Hematopoietic multipotent progenitor cell treated with erythropoietin and hydrocortisone succinate and interleukin-3 and kit ligand, for 8 days (in vitro differentiated cells): ENCODE results near the gene MRPL16.
"Not testable (repeated sequence)": the region's sequence is repeated elsewhere in the genome, so short reads cannot be mapped to it uniquely, and the experiment has no call there.

Experiments used
- DNase-seq: peaks from one replicate; pipeline ENCODE4 v3.0.0-alpha.2; 2015

MRPL16 gene

DNA sequence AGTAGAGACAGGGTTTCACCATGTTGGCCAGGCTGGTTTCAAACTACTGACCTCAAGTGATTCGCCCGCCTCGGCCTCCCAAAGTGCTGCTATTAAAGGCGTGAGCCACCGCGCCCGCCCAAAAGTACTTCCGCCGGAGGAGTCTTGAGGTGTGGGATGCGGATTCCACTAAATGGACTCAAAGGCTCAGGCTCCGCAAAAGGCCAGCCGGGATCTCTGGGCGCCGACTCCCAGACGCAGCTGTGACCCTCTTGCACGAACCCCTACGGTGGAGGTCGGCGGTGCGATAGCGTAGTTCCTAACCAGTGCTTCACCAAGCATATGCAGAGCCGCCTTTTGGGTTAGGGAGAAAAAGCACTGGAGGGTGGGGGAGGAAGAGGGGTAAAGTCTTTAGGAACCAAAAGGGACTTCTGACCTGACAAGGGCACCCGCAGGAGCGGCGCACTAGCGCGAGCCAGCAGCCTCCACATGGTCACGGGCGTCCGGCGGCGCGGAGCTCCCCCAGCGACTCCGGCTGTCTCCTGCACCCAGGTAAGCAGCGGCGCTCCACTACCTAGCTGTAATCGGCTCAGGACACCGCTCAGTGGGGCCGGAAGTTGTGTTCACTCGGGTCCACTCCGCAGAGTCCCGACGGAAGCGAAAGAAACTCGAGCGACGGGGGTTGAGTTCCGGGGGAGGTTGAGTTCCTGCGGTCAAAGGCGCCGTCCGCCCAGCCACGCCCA lies at the start of gene MRPL16:
Gene MRPL16, minus strand, starts transcription at position 590 of the 722 bp plus-strand sequence. Its CDS starts 120 bp downstream, at position 470.
- peak; percentile 91 for DNase-seq

DNA sequence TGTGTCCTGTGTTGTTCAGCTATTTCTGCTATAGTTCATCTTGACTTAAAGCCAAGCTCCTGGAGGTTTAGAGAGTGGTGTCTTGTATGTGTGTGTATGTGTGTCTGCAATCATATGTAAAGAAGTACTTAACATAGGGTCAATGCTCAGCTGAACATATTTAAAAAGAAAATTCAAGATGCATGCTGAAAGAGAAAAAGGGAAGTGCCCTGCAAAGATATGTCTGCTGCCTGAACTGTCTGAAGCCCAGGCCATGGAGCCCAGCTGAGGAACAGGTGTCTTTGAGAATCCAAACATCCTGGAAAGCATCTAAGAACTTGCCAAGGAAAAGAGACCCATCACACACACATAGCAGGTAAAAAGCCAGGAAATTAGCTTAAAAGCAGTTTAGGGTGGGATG lies 49.1 kb upstream of the MRPL16 start:
- DNase-seq = no peak

DNA sequence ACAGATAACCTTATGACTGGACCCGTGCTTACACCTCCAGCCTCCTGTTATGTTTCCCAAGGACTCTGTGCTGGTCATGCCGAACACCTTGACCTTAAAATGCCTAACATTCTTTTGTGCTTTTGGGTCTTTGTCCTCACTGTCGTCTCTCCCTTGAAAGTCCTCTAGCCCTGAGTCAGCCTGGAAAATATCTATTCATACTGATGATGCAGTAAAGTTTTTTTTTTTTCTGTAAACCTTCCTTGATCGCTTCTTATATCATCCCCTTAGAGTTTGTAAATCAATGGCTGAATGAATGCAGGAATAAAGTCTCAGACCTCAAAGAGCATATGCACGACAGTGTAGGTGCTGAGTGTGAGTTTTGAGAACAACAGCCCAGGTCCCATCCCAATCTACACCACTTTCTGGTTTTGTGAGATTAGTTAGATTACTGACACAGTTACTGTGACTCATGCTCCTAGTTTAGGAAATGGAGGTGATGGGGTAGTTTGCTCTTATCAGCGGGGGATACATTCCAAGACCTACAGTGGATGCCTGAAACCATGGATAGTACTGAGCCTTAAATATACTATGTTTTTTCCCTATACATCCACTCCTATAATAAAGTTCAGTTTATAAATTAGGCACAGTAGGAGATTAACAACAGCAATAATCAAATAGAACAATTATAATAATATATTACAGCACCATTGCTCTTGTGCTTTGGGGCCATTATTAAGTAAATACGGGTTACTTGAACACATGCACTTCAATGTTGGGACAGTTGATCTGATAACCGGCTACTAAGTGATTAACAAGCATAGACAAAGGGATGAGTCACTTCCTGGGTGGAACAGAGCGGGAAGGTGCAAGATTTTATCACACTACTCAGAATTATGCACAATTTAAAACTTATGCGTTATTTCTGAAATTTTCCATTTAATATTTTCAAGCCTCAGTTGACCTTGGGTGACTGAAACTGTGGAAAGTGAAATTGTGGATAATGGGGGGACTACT lies 47.2 kb upstream of the MRPL16 start:
- peak; percentile 82 for DNase-seq

DNA sequence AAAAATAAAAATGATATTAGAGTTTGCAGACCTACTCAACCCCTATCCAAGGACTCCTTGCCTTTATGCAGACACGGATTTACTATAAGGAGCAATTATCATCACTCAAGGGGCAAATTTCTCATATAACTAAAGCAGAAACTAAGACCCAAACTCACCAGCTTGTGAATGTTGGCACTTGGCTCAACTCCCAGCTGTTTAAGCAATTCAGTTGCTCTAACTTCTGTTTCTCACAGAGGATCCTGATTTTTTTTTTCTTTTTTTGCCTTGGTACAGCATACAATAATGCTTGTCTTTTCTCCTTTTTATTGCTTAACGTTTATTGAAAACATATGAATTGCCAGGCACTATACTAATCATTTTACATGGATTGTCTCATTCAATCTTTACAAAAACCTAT lies 44.3 kb upstream of the MRPL16 start:
- DNase-seq = no peak

DNA sequence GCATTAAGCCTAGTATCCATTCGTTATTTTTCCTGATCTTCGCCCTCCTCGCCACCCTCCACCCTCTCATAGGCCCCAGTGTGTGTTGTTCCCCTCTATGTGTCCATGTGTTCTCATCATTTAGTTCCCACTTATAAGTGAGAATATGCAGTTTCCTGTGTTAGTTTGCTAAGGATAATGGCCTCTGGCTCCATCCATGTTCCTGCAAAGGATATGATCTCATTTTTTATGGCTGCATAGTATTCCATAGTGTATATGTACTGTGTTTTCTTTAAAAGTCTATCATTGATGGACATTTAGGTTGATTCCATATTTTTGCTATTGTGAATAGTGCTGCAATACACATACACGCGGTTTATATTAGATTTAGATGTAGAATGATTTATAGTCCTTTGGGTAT lies 40.8 kb upstream of the MRPL16 start:
- not testable (repeated sequence) for DNase-seq

DNA sequence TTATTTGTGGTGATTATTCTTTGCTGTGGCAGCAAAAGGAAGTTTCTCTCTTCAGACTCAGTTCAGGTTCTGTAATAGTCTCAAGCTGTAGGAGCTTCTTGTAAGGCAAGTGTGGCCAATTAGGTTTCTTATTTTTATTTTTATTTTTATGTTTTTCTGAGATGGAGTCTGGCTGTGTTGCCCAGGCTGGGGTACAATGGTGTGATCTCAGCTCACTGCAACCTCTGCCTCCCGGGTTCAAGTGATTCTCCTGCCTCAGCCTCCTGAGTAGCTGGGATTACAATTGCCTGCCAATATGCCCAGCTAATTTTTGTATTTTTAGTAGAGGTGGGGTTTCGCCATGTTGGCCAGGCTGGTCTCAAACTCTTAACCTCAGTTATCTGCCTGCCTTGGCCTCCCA lies 39.0 kb upstream of the MRPL16 start:
- DNase-seq = not testable (repeated sequence)

DNA sequence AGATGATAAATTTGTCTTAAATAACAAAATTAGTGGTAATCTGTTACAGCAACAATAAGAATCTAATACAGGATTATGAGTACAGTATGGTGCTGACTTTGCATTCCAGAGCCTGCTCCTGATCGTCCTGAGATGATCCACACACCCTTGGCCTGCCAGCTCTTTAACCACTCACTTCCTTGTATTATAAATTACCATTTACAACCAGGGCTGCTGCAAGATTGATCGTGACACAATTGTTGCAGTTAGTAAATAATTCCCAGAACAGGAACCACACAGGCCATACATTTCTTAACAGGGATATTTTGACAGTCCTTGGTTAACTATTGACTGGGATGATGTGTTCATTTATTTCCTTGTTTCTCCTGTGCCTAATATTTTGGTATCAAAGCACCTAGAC lies 38.6 kb upstream of the MRPL16 start:
- no peak for DNase-seq

DNA sequence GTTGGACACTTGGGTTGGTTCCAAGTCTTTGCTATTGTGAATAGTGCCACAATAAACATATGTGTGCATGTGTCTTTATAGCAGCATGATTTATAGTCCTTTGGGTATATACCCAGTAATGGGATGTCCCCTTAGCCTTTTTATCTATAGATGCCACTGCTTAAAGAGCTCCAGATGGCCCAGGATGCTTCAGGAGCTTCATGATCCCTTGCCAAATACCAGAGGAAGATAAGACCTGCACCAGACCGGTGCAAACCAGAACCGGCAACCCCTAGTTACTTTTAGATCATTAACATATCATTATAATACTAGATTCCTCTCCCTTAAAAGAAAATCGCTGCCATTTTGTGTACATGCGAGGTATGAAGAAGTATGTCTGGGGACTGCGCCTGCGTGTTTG lies 37.9 kb upstream of the MRPL16 start:
- peak; percentile 38 for DNase-seq

DNA sequence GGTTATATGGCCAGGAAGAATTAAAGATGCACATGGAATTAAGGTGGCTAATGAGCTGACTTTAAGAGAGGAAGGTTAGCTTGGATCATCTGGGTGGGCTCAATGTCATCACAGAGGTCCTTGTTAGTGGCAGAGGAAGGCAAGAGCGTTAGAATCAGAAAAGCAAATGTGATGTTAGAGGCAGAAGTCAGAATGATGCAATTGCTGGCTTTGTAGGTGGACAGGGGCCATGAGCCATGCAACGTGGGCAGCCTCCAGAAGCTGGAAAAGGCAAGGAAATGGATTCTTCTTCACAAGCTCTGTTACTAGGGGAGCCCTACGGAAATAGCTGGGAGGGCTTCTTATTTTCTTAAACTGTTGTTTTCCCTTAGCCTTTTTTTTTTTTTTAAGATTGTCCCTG lies 37.0 kb upstream of the MRPL16 start:
- no peak for DNase-seq

DNA sequence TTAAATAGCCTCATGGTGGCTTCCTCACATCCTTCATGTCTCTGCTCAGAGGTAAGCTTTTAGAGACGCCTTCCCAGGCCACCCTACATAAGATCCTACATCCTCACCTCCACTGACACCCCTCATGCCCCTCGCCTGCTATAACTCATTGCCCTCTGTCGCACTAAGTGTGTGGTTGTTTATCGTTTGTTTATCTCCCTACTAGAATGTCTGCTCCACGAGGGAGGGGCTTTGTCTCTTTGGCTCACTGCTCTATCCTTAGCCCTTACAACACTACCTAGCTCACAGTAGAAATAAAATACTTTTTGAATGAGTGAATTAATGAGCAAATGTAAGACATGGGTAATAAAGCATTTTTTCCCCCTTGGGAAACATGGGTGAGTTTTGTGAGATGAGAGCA lies 36.0 kb upstream of the MRPL16 start:
- DNase-seq = no peak

DNA sequence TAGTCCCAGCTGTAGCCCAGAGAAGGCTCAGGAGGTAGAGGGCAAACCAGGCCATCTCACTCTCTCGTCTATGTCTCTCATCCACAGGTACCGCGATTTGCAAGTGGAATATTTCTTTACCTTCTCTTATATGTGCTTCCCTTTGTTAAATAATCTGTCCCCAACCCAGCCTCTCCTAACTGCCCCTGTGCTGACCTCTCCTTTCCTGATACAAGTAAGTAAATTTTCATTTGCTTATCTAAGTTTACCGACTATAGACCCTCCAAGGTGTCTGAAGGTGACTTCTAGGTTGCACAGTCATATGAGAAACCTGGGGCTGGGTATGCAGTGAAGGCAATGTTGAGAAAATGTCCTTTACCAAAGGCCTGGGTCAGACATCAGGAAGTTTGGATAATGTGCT lies 34.8 kb upstream of the MRPL16 start, which contains the start of gene CBLIF:
Gene CBLIF, minus strand, starts transcription at position 101 of the 400 bp plus-strand sequence. Its CDS starts 46 bp downstream, at position 55.
- DNase-seq = no peak

DNA sequence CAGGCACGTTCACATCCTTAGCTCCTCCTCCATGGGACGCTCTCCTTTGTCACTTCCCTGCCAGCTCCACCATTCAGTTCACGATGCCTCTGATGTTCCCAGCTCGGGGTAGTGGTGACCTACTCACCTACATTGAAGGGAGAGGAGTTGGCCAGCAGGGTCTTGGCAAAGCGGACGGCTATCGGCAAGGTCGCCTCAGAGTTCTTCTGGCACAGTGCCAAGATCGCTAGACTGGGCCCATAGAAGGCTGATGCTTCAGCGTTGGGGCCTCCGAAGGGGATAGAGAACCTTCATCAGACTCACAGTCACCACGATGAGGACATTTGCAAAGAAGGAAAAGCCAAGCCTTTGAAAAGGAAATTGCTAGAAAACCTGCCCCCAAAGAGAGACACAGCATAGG lies 31.7 kb upstream of the MRPL16 start:
- no peak for DNase-seq

DNA sequence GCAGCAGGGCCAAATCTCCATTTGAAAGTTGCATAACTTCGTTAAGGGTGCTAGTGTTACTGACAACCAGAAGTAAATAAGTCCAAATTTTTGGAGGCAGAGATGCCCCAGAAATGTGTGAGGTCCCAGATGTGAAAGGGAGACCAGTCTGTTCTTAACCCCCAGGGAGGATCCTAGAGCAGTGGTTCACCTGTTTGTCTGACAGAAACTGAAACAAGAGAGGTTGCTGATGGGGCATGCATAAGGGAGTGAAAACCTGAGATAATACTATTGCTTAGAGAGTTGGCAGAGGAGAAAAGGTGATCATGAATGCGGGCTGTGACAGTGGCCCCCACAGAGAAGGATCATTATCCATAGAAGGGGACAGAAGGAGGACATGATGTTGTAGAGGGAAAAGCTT lies 30.9 kb upstream of the MRPL16 start:
- no peak for DNase-seq

DNA sequence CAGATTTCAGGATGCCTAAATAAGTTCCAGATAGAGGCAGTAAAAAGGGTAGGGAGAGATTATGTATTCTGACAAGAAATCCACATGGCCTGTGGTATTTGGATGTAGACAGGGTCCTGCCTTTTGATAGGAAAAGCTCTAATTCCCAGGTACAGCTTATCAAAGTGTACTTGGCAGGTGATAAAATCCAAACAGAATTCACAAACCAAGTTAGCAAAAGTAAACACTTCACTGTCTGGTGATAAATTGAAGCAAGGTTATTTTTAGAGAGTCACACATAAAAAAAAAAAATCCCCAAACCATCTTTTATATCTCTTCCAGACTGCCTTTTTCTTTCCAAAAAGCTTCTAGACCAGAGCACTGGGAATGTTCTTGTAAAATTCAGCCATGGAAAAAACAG lies 29.0 kb upstream of the MRPL16 start:
- no peak for DNase-seq

DNA sequence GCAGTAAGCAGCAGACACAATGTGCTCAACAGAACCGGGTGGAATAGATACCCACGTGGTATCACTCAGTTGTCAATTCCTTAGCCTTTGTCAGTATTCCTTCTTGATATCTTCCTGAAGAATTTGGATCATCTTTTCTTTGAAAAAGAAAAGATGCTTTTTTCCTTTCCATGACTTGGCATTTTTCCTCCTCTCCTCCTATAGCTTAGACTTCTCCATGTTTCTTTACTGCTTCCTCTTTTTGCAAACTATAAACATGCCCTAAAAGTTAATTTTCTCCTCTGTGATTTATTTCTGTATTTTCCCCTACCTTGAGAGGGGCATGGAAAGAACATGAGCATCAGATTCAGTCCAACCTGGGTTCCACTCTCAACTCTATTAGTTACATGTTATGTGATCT lies 23.0 kb upstream of the MRPL16 start:
- no peak for DNase-seq

DNA sequence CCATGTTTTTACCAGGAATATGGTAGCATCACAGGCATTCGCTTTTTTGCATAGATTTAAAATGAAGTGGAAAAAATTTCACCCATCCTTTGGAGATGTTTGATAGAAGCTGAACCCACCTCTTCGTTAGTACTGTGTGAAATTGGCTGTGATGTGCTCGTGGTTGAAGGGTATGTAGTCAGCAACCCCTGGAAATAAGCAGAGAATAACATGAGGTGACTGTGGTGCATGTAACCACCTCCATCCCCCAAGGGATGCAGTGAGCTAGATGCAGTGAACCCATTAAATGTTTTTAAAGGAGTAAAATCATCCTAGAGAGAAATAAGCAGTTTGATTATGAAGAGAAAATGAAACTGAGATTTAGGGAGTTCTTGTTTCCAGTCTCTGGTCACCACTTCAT lies 18.8 kb upstream of the MRPL16 start:
- no peak for DNase-seq

DNA sequence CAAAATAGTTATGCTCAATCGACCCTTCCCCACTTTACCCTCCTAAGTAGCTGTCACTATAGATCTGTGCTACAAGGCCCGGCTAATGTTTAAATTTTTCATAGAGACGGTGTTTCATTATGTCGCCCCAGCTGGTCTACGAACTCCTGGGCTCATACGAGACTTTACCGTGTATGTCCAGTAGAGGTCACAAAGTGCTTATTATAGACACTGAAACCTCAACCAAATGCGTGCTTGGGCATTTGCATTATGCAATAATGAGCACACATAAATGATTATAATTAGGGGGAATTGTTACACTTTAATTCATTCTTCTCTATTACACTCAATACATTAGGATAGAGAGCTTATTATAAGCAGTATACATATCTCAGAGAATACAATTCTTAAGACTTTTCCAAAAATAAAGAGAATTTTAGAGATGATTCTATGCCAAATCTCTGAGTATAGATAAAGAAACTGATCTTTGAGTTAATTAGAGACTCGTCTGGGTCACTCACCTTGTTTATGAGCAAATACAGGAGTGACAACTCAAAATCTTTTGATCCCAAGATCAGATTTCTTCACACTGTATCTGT lies 12.5 kb upstream of the MRPL16 start:
- peak; percentile 86 for DNase-seq

DNA sequence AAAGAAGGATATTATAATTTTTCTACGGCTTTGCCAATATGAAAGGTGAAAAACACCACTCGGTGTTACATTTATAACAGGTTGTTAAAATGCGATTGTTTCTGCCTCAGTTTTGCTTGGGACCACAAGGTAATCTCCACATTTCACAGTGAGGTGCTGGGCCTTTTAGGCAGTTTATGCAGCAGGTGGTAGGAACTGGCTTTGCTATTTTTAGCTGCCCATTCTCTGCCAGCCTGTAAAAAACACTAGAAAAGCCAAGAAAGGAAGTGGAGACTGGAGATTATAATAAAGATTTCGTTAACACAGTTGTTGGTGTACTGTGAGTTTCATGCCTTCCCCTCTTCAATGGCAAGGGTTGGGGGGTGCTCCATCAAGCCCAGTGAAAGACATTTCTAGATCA lies 8.0 kb upstream of the MRPL16 start:
- no peak for DNase-seq

DNA sequence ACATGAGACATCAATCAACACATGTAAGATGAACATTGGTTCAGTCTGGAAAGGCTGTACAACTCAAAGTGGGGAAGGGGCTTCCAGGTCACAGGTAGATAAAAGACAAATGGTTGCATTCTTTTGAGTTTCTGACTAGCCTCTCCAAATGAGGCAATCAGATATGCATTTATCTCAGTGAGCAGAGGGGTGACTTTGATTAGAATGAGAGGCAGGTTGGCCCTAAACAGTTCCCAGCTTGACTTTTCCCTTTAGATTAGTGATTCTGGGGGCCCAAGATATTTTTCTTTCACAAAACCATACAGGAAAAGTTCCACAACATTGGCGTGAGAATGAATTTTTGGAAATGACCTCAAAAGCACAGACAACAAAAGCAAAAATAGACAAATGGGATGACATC lies 5.9 kb upstream of the MRPL16 start:
- not testable (repeated sequence) for DNase-seq

DNA sequence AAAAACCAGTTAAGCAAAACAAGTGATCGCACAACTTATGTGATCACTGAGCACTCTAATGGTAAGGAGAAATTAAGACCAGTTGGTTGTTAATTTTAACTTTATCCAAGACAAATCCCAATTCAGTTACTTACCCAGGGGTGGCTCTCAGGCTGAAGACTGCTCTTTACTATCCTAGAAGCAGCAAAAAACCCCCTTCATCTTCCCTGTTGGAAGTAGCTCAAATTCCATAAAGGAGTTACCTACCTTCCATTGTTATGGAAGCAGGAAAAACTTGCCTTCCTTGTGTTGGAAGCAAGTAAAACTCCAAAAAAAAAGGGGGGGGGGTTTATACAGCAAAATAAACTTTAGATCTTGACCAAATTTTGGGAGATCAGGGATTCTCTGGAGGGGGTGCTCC lies 5.2 kb upstream of the MRPL16 start:
- no peak for DNase-seq

DNA sequence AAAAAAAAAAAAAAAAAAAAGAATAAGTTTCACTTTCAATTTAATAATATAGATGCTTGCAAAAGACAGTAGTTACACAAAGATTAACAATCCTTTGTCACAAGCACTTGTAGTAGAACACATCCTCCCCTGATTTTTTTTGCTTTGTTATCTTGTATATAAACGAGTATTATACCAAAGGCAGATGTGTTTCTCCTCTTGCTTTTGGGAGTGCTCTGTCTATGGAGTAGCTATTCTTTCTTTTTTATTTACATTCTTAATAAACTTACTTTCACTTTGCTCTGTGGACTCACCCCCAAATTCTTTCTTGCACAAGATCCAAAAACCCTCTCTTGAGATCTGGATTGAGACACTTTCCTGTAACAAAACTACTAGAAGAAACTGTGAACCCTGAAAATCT lies 3.4 kb upstream of the MRPL16 start:
- no peak for DNase-seq

DNA sequence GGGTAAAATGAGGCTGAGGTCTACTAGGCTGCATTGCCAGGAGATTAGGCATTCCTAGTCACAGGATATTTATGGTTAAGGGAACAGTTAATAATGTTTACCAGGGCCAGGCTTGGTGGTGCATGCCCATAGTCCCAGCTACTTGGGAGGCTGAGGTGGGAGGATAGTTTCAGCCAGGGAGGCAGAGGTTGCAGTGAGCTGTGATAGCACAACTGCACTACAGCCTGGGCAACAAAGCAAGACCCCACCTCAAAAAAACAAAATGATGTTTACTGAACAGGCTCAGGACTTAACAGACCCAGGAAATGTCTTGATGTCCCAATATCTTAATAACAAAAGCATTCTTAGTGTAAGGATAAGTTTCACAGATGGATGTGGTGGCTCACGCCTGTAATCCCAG lies 2.8 kb upstream of the MRPL16 start:
- DNase-seq = no peak

DNA sequence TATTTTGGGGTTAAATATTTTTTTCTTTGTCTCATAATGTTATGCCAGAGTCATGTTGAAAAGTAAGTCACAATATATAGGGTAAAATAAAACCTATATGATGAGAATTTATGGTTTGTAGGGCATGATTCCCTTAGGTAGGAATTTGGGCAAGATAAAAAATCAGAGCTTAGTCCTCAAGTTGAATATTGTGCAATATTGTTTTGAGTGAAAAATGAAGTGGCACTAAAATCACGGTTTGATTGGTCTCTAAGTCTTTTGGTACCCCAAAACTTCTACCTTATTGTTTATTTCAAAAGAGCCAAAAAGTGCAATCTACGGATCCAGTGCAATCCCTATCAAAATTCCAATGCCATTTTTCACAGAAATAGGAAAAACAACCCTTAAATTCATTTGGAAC lies 1.6 kb upstream of the MRPL16 start:
- no peak for DNase-seq

DNA sequence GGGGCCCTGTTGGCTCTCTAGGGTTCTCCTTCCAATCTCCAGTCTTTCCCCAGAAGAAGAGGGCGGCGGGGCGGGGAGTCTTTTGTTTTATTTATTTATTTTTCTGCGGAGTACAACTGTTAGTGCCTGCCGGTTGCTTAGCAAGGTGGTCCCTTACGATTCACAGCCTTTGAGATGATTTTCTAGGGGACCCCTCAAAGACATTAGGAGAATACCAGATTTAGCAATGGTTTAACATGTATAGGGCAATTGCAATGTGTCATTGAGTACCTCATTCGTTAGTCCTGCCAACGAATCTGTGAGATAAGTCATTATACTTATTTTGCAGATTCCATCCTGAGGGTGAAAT lies 307 bp upstream of the MRPL16 start:
- no peak for DNase-seq
